Measurements from ENCODE around the gene ALK. TPM values are rescaled to one million over a fixed set of nuclear protein-coding genes. Genes with fewer than 3 reads are reported as not detected.
A peak's percentile ranks its signal among the peaks of the same experiment; 100 is the strongest.

Gene ALK
- polyA plus RNA-seq, 1 of the 3 experiments (the other 2 are of a cell fraction) = 0.30 TPM

GRCh38 chr2:29278966-29279365, 642.4 kb downstream of the ALK start:
- WGBS (ENCODE audit: low lambda C conversion rate) = 68% methylated on average over 9 of the region's 9 CpGs
- no peak overlapping the region for H2AFZ ChIP-seq (ENCODE audit: low read depth)
- CTCF ChIA-PET = interaction anchor here (0.6 kb wide), 1 partner anchor 77 kb away, joined by 3 read pairs; no protein-coding TSS in a partner anchor
- no peak overlapping the region for H3K4me2 ChIP-seq
- peak overlapping the region in 1 of 2 experiments; percentile 97; a peak in 2 of 4 replicates for H3K27ac ChIP-seq (ENCODE audit: low read depth in 2 of 2, low read length in 1 of 2)
- peaks cover 3 to 82% of the 10 kb centered on the region in 2 experiments; a peak in 3 of 4 replicates for H3K4me1 ChIP-seq (ENCODE audit: control insufficient read depth in 1 of 2, insufficient read depth in 2 of 2, low read depth in 1 of 2, low read length in 1 of 2)
- TF ChIP-seq RCOR1 (IDR thresholded peaks at IDR 0.05; ENCODE audit: low read length) = no peak
- TF ChIP-seq SMC3 (IDR thresholded peaks at IDR 0.05; ENCODE audit: low read depth, low read length) = no peak
- no peak for TF ChIP-seq FOXM1 (IDR thresholded peaks at IDR 0.05; ENCODE audit: low read depth)
- TF ChIP-seq ZBTB33 (IDR thresholded peaks at IDR 0.05; ENCODE audit: borderline replicate concordance, low read depth) = no peak
- TF ChIP-seq ELF1 (IDR thresholded peaks at IDR 0.05) = no peak
- no peak for TF ChIP-seq CHD2 (IDR thresholded peaks at IDR 0.05; ENCODE audit: low read length, partially characterized antibody)
- TF ChIP-seq RXRA (IDR thresholded peaks at IDR 0.05; ENCODE audit: borderline replicate concordance, low read depth) = no peak
- peaks cover 6% of the 10 kb centered on the region for H3F3A ChIP-seq (replicated peaks; ENCODE audit: insufficient read depth)
- H4K20me1 ChIP-seq (ENCODE audit: insufficient read depth) = no peaks in the 10 kb centered on the region
- no peak overlapping the region for H3K9ac ChIP-seq
- no peaks in the 10 kb centered on the region for H3K79me2 ChIP-seq (ENCODE audit: insufficient read depth)
- H3K4me3 ChIP-seq (ENCODE audit: low read depth in 2 of 2, low read length in 1 of 2) = no peak overlapping the region
- no peak for DNase-seq
- no peaks in the 10 kb centered on the region for H3K9me3 ChIP-seq
- H3K36me3 ChIP-seq (replicated peaks in 1 of 2; ENCODE audit: control insufficient read depth in 1 of 2, insufficient read depth in 2 of 2, low read length in 1 of 2) = no peaks in the 10 kb centered on the region
- peaks cover 7% of the 10 kb centered on the region; the same call in 1 of the 2 replicates for H3K27me3 ChIP-seq (ENCODE audit: insufficient read depth)
- POLR2A ChIA-PET = interaction anchor here (1.5 kb wide), 1 partner anchor 16 kb away, joined by 4 read pairs; no protein-coding TSS in a partner anchor
- no peaks in the 10 kb centered on the region for H3K9me2 ChIP-seq

GRCh38 chr2:29276151-29276550, 645.2 kb downstream of the ALK start:
- peaks cover 17% of the 10 kb centered on the region; the same call in 1 of the 2 replicates for H3K27me3 ChIP-seq (ENCODE audit: insufficient read depth)
- ChIA-PET CTCF (interaction anchor here (0.6 to 1.4 kb wide), 2 partner anchors 15 to 90 kb away, joined by 3 read pairs; no protein-coding TSS in a partner anchor), POLR2A (no interaction called here)
- H3K9me3 ChIP-seq = no peaks in the 10 kb centered on the region
- peaks cover 0 to 87% of the 10 kb centered on the region in 2 experiments; a peak in 2 of 4 replicates for H3K4me1 ChIP-seq (ENCODE audit: control insufficient read depth in 1 of 2, insufficient read depth in 2 of 2, low read depth in 1 of 2, low read length in 1 of 2)
- no peak overlapping the region for H2AFZ ChIP-seq (ENCODE audit: low read depth)
- H3F3A ChIP-seq (replicated peaks; ENCODE audit: insufficient read depth) = no peaks in the 10 kb centered on the region
- WGBS (ENCODE audit: low lambda C conversion rate) = 25% methylated on average over 3 of the region's 3 CpGs
- H4K20me1 ChIP-seq (ENCODE audit: insufficient read depth) = no peaks in the 10 kb centered on the region
- TF ChIP-seq MXI1 (IDR thresholded peaks at IDR 0.05; ENCODE audit: low read depth, low read length) = no peak
- TF ChIP-seq GATA2 (CRISPR knock-in tag; IDR thresholded peaks at IDR 0.05) = no peak
- TF ChIP-seq EP300 (IDR thresholded peaks at IDR 0.05; ENCODE audit: borderline replicate concordance in 1 of 2, low read depth in 1 of 2, low read length in 1 of 2) = no peak
- TF ChIP-seq USF1 (IDR thresholded peaks at IDR 0.05; ENCODE audit: borderline replicate concordance, low read depth) = no peak
- H3K4me3 ChIP-seq (ENCODE audit: low read depth in 2 of 2, low read length in 1 of 2) = no peak overlapping the region
- H3K4me2 ChIP-seq = no peak overlapping the region
- peak overlapping the region in 1 of 2 experiments; percentile 100; a peak in 2 of 4 replicates for H3K27ac ChIP-seq (ENCODE audit: low read depth in 2 of 2, low read length in 1 of 2)
- H3K9me2 ChIP-seq = no peaks in the 10 kb centered on the region
- no peaks in the 10 kb centered on the region for H3K79me2 ChIP-seq (ENCODE audit: insufficient read depth)
- DNase-seq = no peak
- H3K9ac ChIP-seq = no peak overlapping the region
- no peaks in the 10 kb centered on the region for H3K36me3 ChIP-seq (replicated peaks in 1 of 2; ENCODE audit: control insufficient read depth in 1 of 2, insufficient read depth in 2 of 2, low read length in 1 of 2)
